GM19023 (cell line): Measurements from ENCODE around the gene NEURL4.

Source experiments
- ATAC-seq: cut with Tn5 transposase; IDR thresholded peaks from one replicate; pipeline ENCODE4 v1.9.1; 2021; ENCODE audit warnings: mild to moderate bottlenecking, moderate library complexity; ENCODE audit not compliant: unreplicated experiment

Gene NEURL4

GRCh38 chr17:7281074-7281952 lies 47.8 kb downstream of the NEURL4 start, which contains the start of gene SLC2A4:
TSS of gene SLC2A4 (plus strand) at chr17:7281718. CDS start at chr17:7281935, 217 bp downstream.
- ATAC-seq: peak; percentile 54

- peak; percentile 61 for ATAC-seq
Measured at GRCh38 chr17:7280519-7281073, 48.5 kb downstream of the NEURL4 start.

GRCh38 chr17:7279448-7279847 lies 49.7 kb downstream of the NEURL4 start:
- no peak for ATAC-seq

- ATAC-seq: no peak
Measured at GRCh38 chr17:7266784-7267183, 62.4 kb downstream of the NEURL4 start.
